Peyer's patch (tissue), 4 donors: ENCODE data around the gene PTGER4. TPM values are rescaled to one million over a fixed set of nuclear protein-coding genes. Genes with fewer than 3 reads are reported as not detected.
"Not testable (repeated sequence)": the region's sequence is repeated elsewhere in the genome, so short reads cannot be mapped to it uniquely, and the experiment has no call there.

ENCODE experiments used
- DNase-seq, 3 donors: peaks; one replicate each; pipeline ENCODE4 v3.0.0-alpha.2; 2017 to 2019
- H3K27ac ChIP-seq, 4 donors: fragments of 200-600 bp; sonication (generic); one replicate each; pipeline ENCODE4 v1.5.1; 2016 to 2019
- H3K27me3 ChIP-seq, 2 donors: fragments of 200-600 bp; sonication (generic); one replicate each; pipeline ENCODE4 v1.5.1; 2019
- H3K36me3 ChIP-seq, 3 donors: fragments of 200-600 bp; sonication (generic); one replicate each; pipeline ENCODE4 v1.5.1; 2016 to 2019
- H3K4me1 ChIP-seq, 4 donors: fragments of 200-600 bp; sonication (generic); one replicate each; pipeline ENCODE4 v1.5.1; 2016 to 2019
- H3K4me3 ChIP-seq, 4 donors: fragments of 200-600 bp; sonication (generic); 1 replicate in 3 of 4; 2 replicates in 1 of 4; pipeline ENCODE4 v1.5.1; 2016 to 2019; ENCODE audit warnings: mild to moderate bottlenecking in 1 of 4
- H3K9me3 ChIP-seq, 4 donors: fragments of 200-600 bp; sonication (generic); one replicate each; pipeline ENCODE4 v1.5.1; 2016 to 2019; ENCODE audit warnings: mild to moderate bottlenecking in 1 of 4
- POLR2A ChIP-seq, 2 donors: fragments of 450-650 bp; IDR thresholded peaks; one replicate each; pipeline ENCODE4 v1.5.1; 2017; ENCODE audit warnings: antibody characterized with exemption in 2 of 2, mild to moderate bottlenecking in 2 of 2, moderate library complexity in 2 of 2
- total RNA-seq, 4 donors: library from RNA; depleted of rRNA; stranded (reverse); fragments of >200 nt; gene quantifications; one replicate each; pipeline ENCODE4 v1.1.0, GENCODE V29; 2016
- TF ChIP-seq, protein P1 (sequence below), 6 experiments: fragments of 450-650 bp in 4 of 6; fragments of 200-600 bp in 2 of 6; sonication (generic) in 1 of 6; IDR thresholded peaks; one replicate each; pipeline ENCODE4 v1.5.1; 2017 to 2019; ENCODE audit warnings: antibody characterized with exemption in 6 of 6, mild to moderate bottlenecking in 3 of 6, moderate library complexity in 1 of 6

Gene PTGER4
- total RNA-seq, 4 donors from 2014 or later: 47.9 to 134 (median 116) TPM

DNA sequence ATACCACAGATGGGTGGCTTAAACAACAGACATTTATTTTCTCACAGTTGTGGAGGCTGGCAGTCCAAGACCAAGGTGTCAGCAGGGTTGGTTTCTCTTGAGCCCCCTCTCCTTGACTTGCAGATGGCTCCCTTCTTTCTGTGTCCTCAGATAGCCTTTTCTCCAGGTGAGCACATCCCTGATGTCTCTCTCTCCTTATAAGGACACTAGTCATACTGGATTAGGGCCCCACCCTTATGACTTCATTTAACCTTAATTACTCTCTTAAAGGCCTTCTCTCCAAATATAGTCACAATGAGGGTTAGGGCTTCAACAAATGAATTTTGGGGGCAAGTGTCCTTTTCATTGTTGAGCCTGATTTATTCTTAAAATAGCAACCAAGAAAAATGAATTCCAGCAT, 14.7 kb downstream of the PTGER4 start:
- TF ChIP-seq POLR2A (IDR thresholded peaks at IDR 0.05): no peak
- TF ChIP-seq, protein P1, sequence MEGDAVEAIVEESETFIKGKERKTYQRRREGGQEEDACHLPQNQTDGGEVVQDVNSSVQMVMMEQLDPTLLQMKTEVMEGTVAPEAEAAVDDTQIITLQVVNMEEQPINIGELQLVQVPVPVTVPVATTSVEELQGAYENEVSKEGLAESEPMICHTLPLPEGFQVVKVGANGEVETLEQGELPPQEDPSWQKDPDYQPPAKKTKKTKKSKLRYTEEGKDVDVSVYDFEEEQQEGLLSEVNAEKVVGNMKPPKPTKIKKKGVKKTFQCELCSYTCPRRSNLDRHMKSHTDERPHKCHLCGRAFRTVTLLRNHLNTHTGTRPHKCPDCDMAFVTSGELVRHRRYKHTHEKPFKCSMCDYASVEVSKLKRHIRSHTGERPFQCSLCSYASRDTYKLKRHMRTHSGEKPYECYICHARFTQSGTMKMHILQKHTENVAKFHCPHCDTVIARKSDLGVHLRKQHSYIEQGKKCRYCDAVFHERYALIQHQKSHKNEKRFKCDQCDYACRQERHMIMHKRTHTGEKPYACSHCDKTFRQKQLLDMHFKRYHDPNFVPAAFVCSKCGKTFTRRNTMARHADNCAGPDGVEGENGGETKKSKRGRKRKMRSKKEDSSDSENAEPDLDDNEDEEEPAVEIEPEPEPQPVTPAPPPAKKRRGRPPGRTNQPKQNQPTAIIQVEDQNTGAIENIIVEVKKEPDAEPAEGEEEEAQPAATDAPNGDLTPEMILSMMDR (IDR thresholded peaks at IDR 0.05): no peak
- DNase-seq: no peak

DNA sequence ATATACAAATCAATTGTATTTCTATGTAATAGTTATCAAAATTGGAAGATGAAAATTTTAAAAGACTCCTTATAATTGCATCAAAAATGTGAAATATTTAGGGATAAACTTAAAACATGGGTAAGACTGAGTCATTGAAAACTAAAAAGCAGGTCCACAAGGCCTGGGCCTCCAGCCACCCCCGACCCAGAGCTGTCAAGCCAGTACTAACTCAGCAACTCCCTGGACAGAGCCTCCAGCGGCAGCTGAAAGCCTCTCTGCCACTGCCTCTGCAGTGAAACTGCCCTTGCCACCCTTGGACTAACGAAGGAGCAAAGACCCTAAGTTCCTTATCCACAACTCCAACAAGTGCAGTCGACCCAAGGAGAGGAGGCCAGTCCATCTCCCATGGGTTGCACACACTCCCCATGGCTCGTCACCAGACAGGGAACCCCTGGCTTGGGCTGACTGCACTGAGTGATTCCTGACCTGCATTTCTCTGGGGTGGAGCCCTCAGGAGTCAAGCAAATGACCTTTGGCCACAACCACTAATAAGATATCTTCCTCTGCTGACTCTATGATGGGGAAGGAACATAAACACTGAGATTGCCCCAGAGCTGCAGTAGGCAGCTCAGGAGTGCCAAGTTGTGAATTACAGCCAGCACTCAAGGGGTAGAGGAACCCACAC, 20.5 kb downstream of the PTGER4 start:
- H3K4me3 ChIP-seq: no peak overlapping the region
- peak overlapping the region in 2 of 4 donors; percentile 5 to 18 for H3K27ac ChIP-seq
- no peaks in the 10 kb centered on the region for H3K9me3 ChIP-seq
- H3K4me1 ChIP-seq: no peaks in the 10 kb centered on the region
- H3K36me3 ChIP-seq: no peaks in the 10 kb centered on the region
- peak in 2 of 3 donors; percentile 64 to 78 for DNase-seq
- H3K27me3 ChIP-seq: no peaks in the 10 kb centered on the region
- no peak for TF ChIP-seq POLR2A (IDR thresholded peaks at IDR 0.05)

More for the DNA sequence above, 14.7 kb downstream of the PTGER4 start:
- no peaks in the 10 kb centered on the region for H3K9me3 ChIP-seq
- H3K4me1 ChIP-seq: peaks cover 0 to 11% (median 2%) of the 10 kb centered on the region in 4 donors
- H3K27me3 ChIP-seq: no peaks in the 10 kb centered on the region
- peaks cover 0 to 32% (median 0%) of the 10 kb centered on the region in 3 donors for H3K36me3 ChIP-seq
- no peak overlapping the region for H3K27ac ChIP-seq
- H3K4me3 ChIP-seq: no peak overlapping the region

DNA sequence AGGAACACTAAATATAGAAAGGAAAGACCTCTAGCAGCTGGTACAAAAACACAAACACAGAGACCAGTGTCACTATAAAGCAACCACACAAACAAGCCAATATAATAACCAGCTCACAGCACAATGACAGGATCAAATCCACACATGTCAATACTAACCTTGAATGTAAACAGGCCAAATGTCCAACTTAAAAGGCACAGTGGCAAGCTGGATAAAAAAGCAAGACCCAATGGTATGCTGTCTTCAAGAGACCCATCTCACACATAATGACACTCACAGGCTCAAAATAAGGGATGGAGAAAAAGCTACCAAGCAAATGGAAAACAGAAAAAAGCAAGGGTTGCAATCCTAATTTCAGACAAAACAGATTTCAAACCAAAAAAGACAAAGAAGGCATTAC, 22.3 kb downstream of the PTGER4 start:
- not testable (repeated sequence) for H3K9me3 ChIP-seq

DNA sequence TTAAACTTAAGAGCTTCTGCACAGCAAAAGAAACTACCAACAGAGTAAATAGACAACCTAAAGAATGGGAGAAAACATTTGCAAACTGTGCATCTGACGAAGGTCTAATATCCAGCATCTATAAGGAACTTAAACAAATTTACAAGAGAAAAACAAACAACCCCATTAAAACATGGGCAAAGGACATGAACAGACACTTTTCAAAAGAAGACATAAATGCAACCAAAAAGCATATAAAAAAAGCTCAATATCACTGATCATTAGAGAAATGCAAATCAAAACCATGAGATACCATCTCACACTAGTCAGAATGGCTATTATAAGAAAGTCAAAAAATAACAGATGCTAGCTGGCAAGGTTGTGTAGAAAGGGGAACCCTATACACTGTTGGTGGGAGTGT, 25.8 kb downstream of the PTGER4 start:
- H3K4me1 ChIP-seq, H3K27ac ChIP-seq, H3K36me3 ChIP-seq, H3K27me3 ChIP-seq, H3K4me3 ChIP-seq, DNase-seq, H3K9me3 ChIP-seq: not testable (repeated sequence)

More for the DNA sequence above, 22.3 kb downstream of the PTGER4 start:
- H3K27me3 ChIP-seq, DNase-seq, H3K4me1 ChIP-seq, H3K36me3 ChIP-seq, H3K27ac ChIP-seq, H3K4me3 ChIP-seq: not testable (repeated sequence)

DNA sequence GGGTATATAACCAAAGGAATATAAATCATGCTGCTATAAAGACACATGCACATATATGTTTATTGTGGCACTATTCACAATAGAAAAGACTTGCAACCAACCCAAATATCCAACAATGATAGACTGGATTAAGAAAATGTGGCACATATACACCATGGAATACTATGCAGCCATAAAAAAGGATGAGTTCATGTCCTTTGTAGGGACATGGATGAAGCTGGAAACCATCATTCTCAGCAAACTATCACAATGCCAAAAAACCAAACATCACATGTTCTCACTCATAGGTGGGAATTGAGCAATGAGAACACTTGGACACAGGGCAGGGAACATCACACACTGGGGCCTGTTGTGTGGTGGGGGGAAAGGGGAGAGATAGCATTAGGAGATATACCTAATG, 30.9 kb downstream of the PTGER4 start:
- H3K4me1 ChIP-seq, H3K27me3 ChIP-seq, H3K36me3 ChIP-seq, H3K4me3 ChIP-seq, H3K9me3 ChIP-seq, H3K27ac ChIP-seq, DNase-seq: not testable (repeated sequence)

DNA sequence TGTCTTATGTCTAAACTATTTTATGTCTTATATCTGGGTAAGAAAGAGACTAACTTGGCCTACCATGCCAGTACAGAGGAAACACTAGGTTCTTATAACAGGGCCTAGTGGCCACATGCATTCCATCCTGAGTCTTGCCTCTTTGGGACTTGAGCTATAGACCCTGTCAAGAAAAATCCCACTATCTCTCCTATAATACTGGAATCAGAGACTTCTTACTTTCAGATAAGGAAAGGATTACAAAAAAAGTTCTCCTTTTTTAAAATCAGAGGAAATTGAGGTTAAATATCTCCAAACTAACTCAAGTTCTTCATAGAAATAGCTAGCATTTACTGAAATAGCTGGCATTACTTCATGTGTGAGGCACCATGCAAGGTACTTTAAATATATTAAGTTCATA, 34.3 kb downstream of the PTGER4 start:
- Histone ChIP-seq H3K36me3 (peaks cover 0 to 6% (median 0%) of the 10 kb centered on the region in 3 donors), H3K4me3 (no peak overlapping the region), H3K27me3 (no peaks in the 10 kb centered on the region), H3K27ac (no peak overlapping the region), H3K4me1 (no peaks in the 10 kb centered on the region), H3K9me3 (no peaks in the 10 kb centered on the region)
- TF ChIP-seq POLR2A (IDR thresholded peaks at IDR 0.05): no peak
- TF ChIP-seq, protein P1 (IDR thresholded peaks at IDR 0.05): no peak
- DNase-seq: no peak

DNA sequence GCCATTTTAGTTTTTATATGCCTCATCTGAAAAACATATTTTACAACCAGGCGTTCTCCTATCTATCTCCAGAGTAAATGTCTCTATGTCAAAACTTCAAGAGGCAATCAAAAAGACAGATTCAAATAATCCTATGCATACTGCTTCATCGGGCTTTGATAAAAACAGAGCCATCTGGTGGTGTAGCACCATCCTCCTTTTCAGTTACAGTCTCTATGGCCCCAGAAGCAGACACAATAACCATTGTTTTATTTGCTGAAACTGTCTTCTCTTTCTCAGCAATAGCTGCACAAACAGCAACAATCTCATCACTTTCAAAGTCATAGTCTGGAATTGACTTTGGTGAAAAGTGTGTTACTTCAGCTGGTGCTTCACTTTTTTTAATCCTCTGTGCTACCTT, 36.3 kb downstream of the PTGER4 start:
- TF ChIP-seq POLR2A (IDR thresholded peaks at IDR 0.05): no peak
- TF ChIP-seq, protein P1 (IDR thresholded peaks at IDR 0.05): peak in 1 of 6 experiments; percentile 27
- peaks cover 0 to 8% (median 0%) of the 10 kb centered on the region in 3 donors for H3K36me3 ChIP-seq
- no peaks in the 10 kb centered on the region for H3K4me1 ChIP-seq
- H3K4me3 ChIP-seq: no peak overlapping the region
- H3K27ac ChIP-seq: no peak overlapping the region
- H3K27me3 ChIP-seq: no peaks in the 10 kb centered on the region
- no peaks in the 10 kb centered on the region for H3K9me3 ChIP-seq
- no peak for DNase-seq

DNA sequence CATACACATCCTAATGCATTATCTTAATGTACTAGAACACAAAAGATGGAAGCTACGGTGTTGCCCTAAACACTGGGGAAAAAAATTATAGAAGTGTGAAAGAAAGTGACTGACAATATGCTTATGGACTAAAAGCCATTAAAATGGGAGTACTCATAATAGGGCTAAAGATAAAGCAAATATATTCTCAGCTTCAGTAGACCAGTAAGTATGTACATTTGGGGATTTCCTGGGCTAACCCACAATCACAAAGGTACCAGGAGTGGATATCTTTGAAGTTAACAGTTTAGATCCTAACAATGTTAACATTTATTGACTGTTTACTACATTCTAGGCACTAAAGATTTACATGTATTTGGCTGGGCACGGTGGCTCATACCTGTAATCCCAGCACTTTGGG, 36.9 kb downstream of the PTGER4 start:
- Histone ChIP-seq H3K4me1 (no peaks in the 10 kb centered on the region), H3K4me3 (no peak overlapping the region), H3K9me3 (no peaks in the 10 kb centered on the region), H3K36me3 (peaks cover 0 to 9% (median 0%) of the 10 kb centered on the region in 3 donors), H3K27me3 (no peaks in the 10 kb centered on the region), H3K27ac (no peak overlapping the region)
- TF ChIP-seq, protein P1 (IDR thresholded peaks at IDR 0.05): no peak
- no peak for TF ChIP-seq POLR2A (IDR thresholded peaks at IDR 0.05)
- DNase-seq: no peak
